GM18498 (cell line): ENCODE measurements around the gene ZNF763.
"Not testable (repeated sequence)": the region's sequence is repeated elsewhere in the genome, so short reads cannot be mapped to it uniquely, and the experiment has no call there.

Experiments
- ATAC-seq: cut with Tn5 transposase; IDR thresholded peaks from one replicate; pipeline ENCODE4 v1.9.1; 2021; ENCODE audit warnings: mild to moderate bottlenecking, moderate library complexity; ENCODE audit not compliant: unreplicated experiment

The ZNF763 gene

DNA sequence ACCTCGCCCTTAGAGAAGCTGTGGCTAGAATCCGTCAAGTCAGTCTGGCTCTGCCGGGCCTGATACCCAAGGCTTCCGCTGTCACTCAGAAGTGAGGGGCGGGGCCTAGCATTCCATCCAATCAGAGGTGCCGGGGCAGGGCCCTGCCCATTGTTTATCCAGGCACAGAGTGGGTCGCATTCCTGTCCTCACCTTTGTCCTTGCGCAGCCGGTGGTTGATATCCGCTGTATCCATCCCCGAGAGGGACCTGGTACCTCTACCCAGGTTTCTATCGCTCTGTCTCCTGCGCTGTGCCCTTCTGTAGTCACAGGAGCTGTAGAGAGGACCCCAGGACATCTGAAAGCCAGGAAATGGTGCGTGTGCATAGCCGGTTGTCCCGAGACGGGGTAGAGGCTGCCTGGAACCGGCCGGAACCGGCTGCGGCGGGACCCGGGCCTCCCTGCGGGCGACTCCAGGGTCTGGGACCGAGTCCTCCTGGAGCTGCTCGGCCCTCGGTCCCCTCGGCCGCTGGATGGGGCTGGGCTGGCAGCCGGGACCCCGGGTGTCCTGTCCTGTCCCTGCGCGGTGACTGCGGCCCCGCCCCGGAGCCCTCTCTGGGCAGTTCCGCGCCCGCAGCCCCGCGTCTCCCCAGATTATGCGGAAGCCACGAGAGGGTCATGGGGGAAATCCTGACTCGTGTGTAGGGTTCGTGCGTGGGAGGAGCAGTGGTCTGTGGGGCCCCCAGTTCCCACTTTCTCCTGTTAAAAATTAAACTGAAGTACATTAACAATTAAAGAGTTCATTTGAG is at the start of gene ZNF763:
Gene ZNF763 (plus strand): TSS at position 183 of the 788 bp plus-strand sequence. CDS start 169 bp downstream, at position 352.
- peak; percentile 92 for ATAC-seq

DNA sequence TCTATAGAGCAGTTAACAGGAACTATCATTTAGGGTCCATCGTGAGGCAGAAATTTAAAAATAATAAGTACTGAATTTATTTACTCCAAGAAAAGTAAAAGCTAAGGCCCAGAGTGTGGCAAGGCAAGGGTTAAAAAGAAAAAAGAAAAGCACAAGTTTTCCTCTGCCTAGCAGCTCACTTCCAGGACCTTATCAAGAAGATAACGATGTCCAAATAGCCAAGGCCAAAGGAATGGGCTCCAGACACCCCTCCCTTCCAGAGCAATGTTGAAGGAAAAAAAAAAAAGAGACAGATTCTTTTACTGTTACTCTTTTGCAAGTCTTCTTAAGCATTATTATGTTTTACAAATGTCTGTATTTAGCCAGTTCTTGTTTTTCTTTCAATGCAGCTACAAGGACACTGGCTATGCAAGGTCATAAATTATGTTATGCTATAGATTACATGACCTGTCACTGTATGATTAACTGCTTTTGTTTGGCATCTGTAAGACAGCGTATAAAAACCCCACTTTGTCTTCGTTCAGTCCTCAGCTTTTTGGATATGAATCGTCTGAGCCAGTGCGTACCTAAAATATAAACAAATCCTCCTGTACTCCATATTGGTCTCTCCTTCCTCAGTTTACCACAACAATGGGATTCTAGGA is 42.9 kb upstream of the ZNF763 start:
- no peak for ATAC-seq

DNA sequence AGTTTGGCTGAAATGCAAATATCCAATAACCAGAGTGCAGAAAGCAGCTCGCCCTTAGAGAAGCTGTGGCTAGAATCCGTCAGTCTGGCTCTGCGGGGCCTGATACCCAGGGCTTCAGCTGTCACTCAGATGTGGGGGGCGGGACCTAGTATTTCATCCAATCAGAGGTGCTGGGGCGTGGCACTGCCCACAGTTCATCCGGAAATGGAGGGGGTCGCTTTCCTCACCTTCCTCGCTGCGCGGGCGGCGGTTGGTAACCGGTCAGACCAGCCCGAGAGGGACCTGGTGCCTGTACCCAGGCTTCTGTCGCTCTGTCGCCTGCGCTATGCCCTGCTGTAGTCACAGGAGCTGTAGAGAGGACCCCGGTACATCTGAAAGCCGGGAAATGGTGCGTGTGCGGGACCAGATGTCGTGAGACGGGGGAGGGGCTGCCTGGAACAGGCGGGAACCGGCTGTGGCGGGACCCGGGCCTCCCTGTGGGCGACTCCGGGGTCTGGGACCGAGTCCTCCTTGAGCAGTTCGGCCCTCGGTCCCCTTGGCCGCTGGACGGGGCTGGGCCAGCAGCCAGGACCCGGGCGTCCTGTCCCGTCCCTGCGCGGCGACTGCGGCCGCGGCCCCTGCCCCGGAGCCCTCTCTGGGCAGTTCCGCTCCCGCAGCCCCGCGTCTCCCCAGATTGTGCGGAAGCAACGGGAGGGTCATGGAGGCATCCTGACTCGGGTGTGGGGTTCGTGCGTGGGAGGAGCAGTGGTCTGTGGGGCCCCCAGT is 39.8 kb upstream of the ZNF763 start, which contains the start of gene ZNF700:
Gene ZNF700 (plus strand): TSS at position 222 of the 765 bp plus-strand sequence. CDS start 104 bp downstream, at position 326.
- peak; percentile 85 for ATAC-seq

DNA sequence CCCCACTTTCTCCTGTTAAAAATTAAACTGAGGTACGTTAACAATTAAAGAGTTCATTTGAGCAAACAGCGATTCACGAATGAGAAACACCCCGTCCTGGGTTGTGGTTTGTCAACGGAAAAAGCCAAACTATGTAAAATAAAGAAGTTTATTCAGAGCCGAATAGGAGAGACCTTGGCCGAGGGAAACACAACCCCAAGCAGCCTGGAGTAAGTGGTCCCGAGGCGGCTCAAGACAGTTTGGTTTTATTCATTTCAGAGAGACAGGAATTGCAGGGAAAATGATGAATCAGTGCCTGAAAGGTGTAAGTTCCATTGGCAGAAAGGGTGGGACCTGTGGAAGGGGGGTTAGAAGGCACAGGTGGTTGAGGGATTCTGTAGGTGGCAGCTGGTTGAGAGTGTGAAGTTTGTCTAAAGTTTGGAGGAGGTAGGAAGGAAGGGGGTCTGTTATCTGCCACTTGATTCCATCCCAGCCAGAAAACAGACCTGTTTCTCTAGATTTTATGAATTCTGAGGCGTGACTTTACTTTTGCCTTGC is 39.1 kb upstream of the ZNF763 start:
- not testable (repeated sequence) for ATAC-seq

DNA sequence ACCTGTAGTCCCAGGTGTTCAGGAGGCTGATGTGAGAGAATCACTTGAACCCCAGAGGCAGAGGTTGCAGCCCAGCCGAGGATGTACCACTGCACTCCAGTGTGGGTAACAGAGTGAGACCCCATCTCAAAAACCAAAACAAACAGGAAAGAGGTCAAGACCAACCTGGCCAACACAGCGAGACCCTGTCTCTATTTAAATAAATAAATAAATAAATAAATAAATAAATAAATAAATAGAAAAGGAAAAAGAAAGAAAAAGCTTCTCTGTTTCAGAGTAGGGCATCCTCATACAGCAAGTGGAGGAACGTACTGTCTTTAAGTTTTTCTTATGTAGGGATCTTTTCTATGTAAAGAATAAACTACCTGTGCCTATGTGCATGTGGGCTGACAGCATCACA is 37.6 kb upstream of the ZNF763 start:
- ATAC-seq: no peak

DNA sequence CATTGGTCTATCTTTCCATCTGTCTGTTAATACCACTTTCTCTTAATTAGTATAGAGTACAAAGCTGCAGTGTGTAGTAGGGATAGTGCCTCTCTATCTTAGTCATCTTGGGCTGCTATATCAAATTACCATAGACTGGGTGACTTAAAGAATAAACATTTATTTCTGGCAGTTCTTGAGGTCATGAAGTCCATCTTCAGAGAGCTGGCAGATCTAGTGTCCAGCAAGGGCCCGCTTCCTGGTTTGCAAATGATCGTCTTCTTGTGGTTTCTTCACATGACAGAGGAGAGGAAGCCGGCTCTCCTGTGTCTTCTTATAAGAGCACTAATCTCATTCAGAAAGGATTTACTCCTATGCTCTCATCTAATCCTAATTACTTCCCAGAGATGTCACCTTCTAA is 33.8 kb upstream of the ZNF763 start:
- ATAC-seq: no peak

DNA sequence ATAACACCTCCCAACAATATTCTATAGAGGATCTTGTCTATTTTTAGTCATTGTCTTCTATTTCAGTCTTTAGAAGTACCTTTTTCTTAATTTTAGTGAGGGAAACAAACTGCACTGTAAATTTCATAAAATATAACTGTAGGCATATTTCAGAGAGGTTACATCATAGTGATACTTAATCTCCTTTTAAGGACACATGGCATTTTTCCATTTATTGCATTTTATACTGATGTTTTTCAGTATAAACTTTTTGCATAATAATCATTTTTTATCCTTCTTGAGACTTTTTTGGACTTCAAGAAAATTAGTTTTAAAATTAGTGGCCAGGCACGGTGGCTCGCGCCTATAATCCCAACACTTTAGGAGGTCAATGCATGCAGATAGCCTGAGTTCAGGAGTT is 33.3 kb upstream of the ZNF763 start:
- ATAC-seq: no peak

DNA sequence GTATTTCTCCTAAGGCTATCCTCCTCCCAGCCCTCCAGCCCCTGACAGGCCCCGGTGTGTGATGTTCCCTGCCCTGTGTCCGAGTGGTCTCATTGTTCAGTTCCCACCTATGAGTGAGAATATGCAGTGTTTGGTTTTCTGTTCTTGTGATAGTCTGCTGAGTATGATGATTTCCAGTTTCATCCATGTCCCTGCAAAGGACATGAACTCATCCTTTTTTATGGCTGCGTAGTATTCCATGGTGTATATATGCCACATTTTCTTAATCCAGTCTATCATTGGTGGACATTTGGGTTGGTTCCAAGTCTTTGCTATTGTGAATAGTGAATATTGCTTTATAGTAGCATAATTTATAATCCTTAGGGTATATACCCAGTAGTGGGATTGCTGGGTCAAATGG is 29.0 kb upstream of the ZNF763 start:
- not testable (repeated sequence) for ATAC-seq

DNA sequence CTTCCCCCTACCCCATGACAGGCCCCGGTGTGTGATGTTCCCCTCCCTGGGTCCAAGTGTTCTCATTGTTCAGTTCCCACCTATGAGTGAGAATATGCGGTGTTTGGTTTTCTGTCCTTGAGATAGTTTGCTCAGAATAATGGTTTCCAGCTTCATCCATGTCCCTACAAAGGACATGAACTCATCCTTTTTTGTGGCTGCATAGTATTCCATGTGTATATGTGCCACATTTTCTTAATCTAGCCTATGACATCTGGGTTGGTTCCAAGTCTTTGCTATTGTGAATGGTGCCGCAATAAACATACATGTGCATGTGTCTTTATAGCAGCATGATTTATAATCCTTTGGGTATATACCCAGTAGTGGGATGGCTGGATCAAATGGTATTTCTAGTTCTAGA is 26.5 kb upstream of the ZNF763 start:
- not testable (repeated sequence) for ATAC-seq

DNA sequence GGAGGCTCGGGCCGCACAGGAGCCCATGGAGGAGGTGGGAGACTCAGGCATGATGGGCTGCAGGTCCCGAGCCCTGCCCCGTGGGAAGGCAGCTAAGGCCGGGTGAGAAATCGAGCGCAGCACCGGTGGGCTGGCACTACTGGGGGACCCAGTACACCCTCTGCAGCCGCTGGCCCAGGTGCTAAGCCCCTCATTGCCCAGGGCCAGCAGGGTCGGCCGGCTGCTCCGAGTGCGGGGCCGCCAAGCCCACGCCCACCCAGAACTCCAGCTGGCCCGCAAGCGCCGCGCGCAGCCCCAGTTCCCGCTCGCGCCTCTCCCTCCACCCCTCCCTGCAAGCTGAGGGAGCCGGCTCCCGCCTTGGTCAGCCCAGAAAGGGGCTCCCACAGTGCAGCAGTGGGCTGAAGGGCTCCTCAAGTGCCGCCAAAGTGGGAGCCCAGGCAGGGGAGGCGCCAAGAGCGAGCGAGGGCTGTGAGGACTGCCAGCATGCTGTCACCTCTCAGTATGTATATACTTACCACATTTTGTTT is 23.4 kb upstream of the ZNF763 start:
- not testable (repeated sequence) for ATAC-seq

DNA sequence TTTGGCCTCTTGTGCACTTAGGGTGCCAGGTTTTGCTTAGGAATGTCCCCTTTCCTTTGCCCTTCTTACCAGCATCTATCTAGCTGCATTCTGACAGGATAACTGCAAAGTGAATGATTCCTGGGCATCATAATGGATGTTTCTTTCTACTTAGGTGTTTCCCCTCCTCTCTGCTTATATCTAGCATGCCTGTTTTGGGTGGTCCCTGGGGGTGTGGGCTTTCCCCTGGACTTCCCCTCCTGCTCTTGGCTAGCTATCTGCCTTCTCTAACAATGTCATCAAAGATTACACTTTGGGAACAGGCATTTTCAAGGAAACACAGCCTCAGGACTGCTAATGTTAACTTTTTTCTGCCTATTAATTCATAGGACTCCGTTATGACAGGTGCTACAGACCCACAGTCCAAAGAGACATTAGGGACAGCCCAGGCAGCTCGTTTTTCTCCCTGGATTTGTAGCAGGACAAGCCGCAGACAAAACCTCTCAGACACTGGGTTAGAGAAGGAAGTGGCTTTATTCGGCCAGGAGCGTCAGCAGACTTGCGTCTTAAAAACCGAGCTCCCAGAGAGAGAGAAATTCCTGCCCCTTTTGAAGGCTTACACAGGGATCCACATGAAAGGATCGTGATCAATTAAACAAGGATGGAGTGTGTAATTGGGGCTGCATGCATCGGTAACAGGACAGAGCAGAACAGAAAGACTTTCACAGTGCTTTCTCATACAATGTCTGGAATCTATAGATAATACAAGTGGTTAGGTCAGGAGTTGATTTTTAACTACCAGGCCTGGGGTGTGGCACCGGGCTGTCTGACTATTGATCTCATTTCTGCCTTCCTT is 22.6 kb upstream of the ZNF763 start:
- ATAC-seq: no peak

DNA sequence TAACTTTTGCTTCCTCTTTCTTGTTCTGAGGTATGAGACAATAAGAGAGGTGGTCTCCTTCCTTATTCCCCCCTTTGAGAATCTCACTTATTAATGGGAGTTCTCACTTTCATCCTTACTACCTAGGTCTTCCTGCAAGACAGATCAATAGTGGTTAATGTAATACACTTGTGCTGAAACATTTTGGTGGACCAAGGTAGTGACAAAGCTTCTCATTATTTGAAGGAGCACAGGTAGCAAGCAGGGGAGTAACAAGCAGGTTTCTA is 22.1 kb upstream of the ZNF763 start:
- ATAC-seq: no peak

DNA sequence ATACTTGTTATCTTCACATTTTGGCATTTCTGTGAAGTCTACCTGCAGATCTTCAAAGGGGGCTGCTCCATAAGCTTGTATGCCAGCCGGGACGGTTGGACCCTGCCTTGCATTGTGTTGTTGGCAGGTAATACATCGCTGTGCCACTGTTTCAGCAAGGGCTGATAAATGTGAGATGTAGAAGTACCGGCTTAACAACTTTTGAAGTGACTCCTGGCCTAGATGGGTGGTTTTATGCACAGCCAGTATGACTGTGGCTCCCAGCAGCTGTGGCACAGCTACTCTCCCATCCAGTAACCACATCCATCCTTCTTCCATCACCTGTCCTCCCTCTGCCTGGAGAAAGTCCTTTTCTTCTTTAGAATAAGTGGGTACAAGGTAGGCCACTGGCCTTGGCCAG is 20.2 kb upstream of the ZNF763 start:
- ATAC-seq: no peak

DNA sequence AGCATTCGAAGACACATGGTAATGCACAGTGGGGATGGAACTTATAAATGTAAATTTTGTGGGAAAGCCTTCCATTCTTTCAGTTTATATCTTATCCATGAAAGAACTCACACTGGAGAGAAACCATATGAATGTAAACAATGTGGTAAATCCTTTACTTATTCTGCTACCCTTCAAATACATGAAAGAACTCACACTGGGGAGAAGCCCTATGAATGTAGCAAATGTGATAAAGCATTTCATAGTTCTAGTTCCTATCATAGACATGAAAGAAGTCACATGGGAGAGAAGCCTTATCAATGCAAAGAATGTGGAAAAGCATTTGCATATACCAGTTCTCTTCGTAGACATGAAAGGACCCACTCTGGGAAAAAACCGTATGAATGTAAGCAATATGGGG is 16.2 kb upstream of the ZNF763 start:
- no peak for ATAC-seq

DNA sequence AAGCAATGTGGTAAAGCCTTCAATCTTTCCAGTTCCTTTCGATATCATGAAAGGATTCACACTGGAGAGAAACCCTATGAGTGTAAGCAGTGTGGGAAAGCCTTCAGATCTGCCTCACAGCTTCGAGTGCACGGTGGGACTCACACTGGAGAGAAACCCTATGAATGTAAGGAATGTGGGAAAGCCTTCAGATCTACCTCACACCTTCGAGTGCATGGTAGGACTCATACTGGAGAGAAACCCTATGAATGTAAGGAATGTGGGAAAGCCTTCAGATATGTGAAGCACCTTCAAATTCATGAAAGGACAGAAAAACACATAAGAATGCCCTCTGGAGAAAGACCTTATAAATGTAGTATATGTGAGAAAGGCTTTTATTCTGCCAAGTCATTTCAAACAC is 15.6 kb upstream of the ZNF763 start:
- no peak for ATAC-seq

DNA sequence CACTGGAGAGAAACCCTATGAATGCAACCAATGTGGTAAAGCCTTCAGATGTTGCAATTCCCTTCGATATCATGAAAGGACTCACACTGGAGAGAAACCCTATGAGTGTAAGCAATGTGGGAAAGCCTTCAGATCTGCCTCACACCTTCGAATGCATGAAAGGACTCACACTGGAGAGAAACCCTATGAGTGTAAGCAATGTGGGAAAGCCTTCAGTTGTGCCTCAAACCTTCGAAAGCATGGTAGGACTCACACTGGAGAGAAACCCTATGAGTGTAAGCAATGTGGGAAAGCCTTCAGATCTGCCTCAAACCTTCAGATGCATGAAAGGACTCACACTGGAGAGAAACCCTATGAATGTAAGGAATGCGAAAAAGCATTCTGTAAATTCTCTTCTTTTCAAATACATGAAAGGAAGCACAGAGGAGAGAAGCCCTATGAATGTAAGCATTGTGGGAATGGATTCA is 15.2 kb upstream of the ZNF763 start:
- not testable (repeated sequence) for ATAC-seq

DNA sequence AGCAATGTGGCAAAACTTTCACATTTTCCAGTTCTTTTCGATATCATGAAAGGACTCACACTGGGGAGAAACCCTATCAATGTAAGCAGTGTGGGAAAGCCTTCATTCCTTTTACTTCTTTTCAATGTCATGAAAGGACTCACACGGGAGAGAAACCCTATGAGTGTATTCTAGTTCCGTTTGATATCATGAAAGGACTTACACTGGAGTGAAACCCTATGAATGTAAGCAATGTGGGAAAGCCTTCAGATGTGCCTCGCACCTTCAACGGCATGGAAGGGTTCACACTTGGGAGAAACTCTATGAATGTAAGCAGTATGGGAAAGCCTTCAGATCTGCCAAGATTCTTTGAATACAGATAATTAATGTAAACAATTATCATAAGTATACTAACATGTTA is 14.5 kb upstream of the ZNF763 start:
- ATAC-seq: no peak

DNA sequence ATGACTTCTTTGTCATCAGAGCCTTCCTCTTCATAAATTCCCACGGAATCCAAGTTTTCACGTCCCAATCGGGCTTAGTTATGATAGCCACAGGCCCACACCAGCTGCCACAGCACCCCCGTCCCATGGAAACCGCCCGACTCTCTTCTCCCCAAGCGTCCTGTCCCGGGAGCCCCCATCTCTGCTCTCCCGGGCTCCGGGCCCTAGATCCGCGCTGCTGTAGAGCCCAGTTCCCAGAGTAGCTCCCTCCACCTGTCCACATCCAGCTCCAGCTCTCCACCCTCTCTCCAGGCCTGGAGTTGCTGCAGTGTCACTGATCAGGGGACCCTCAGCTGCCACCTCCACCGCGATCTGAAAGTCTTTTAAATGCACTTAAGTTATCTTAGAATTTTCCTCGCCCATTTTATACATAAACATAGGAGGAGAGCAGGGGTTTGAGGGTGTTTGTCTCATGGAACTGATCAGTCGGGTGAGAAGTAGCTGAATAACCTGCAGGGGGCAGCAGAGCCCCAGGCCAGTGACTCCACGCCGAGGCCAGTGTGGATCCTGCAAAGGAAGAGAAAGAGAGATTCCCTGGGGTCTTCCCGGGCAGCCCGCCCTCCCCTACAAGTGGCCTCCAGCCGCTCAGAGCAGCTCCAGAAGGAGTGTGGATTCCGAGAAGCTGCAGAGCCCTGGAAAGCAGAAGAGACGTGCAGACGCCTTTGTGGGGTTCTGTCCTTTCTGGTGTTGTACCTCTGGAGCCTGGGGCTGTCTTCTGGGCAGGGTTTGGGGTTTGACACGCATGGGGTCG is 1.1 kb upstream of the ZNF763 start:
- ATAC-seq: no peak

DNA sequence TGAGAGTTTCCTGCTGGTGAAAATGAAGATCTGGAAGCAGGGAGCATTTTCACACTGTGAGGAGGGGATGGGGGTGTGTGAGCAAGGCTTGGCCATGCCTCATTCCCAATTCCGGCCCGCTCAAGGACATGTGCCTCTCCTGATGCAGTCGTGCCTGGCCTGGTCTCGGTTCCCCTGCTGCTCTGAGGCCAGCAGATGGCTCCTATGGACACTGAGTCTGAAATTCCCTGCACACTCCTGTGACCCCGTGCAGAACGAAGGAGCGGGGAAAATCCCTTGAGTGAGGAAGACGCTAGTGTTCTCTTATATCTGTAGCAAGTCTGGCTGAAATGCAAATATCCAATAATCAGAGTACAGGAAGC is 363 bp upstream of the ZNF763 start:
- no peak for ATAC-seq

DNA sequence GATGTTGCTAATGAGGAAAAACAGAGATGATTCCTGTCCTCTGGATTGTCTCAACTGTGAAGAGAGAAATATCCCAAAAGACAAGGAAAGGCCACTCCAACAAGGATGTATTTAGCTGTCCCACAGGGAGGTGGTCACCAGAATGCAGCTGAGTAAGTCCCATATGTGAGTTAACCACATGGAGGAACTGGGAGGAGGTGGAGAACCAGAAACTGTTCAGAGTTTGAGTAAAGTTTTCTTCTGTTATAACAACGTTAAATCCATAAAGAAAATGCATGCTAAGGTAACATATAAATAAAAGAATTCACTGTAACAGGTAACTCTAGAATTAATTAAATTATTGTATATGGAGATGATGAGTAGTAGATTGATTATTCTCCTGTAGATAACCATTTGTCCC is 5.3 kb downstream of the ZNF763 start:
- no peak for ATAC-seq
